ENCODE results near the gene SLIT3.
A peak's percentile ranks its signal among the peaks of the same experiment; 100 is the strongest.

SLIT3 gene

GRCh38 chr5:168705321-168705720 is 595.6 kb downstream of the SLIT3 start:
- TF ChIP-seq GATA2 (IDR thresholded peaks at IDR 0.05; ENCODE audit: low read depth, low read length) = no peak
- TF ChIP-seq GATA3 (IDR thresholded peaks at IDR 0.05; ENCODE audit: low read depth, low read length) = no peak

GRCh38 chr5:168702511-168702910 is 598.4 kb downstream of the SLIT3 start:
- TF ChIP-seq GATA2 (IDR thresholded peaks at IDR 0.05; ENCODE audit: low read depth, low read length) (no peak), GATA3 (IDR thresholded peaks at IDR 0.05; ENCODE audit: low read depth, low read length) (no peak)

GRCh38 chr5:168701641-168702040 is 599.3 kb downstream of the SLIT3 start:
- TF ChIP-seq GATA3 (IDR thresholded peaks at IDR 0.05; ENCODE audit: low read depth, low read length) (no peak), GATA2 (IDR thresholded peaks at IDR 0.05; ENCODE audit: low read depth, low read length) (no peak)

- TF ChIP-seq GATA2 (IDR thresholded peaks at IDR 0.05; ENCODE audit: low read depth, low read length) (no peak), GATA3 (IDR thresholded peaks at IDR 0.05; ENCODE audit: low read depth, low read length) (no peak)
Measured at GRCh38 chr5:168699002-168699401, 601.9 kb downstream of the SLIT3 start.

- no peak for TF ChIP-seq GATA3 (IDR thresholded peaks at IDR 0.05; ENCODE audit: low read depth, low read length)
- TF ChIP-seq GATA2 (IDR thresholded peaks at IDR 0.05; ENCODE audit: low read depth, low read length) = peak; percentile 33; the same call in 1 of the 2 replicates
Measured at GRCh38 chr5:168697034-168697720, 603.8 kb downstream of the SLIT3 start.

- no peak for TF ChIP-seq GATA3 (IDR thresholded peaks at IDR 0.05; ENCODE audit: low read depth, low read length)
- TF ChIP-seq GATA2 (IDR thresholded peaks at IDR 0.05; ENCODE audit: low read depth, low read length) = no peak
Measured at GRCh38 chr5:168696611-168697010, 604.3 kb downstream of the SLIT3 start.

- TF ChIP-seq GATA2 (IDR thresholded peaks at IDR 0.05; ENCODE audit: low read depth, low read length) = no peak
- no peak for TF ChIP-seq GATA3 (IDR thresholded peaks at IDR 0.05; ENCODE audit: low read depth, low read length)
Measured at GRCh38 chr5:168695301-168695835, 605.6 kb downstream of the SLIT3 start.

- TF ChIP-seq GATA2 (IDR thresholded peaks at IDR 0.05; ENCODE audit: low read depth, low read length) (no peak), GATA3 (IDR thresholded peaks at IDR 0.05; ENCODE audit: low read depth, low read length) (no peak)
Measured at GRCh38 chr5:168694289-168694688, 606.6 kb downstream of the SLIT3 start.

GRCh38 chr5:168693883-168694282 is 607.1 kb downstream of the SLIT3 start:
- TF ChIP-seq GATA2 (IDR thresholded peaks at IDR 0.05; ENCODE audit: low read depth, low read length) (no peak), GATA3 (IDR thresholded peaks at IDR 0.05; ENCODE audit: low read depth, low read length) (no peak)

- TF ChIP-seq GATA3 (IDR thresholded peaks at IDR 0.05; ENCODE audit: low read depth, low read length) (no peak), GATA2 (IDR thresholded peaks at IDR 0.05; ENCODE audit: low read depth, low read length) (no peak)
Measured at GRCh38 chr5:168693297-168693696, 607.6 kb downstream of the SLIT3 start.

- TF ChIP-seq GATA2 (IDR thresholded peaks at IDR 0.05; ENCODE audit: low read depth, low read length) (no peak), GATA3 (IDR thresholded peaks at IDR 0.05; ENCODE audit: low read depth, low read length) (no peak)
Measured at GRCh38 chr5:168691891-168692290, 609.0 kb downstream of the SLIT3 start.

GRCh38 chr5:168689260-168689659 is 611.7 kb downstream of the SLIT3 start:
- TF ChIP-seq GATA3 (IDR thresholded peaks at IDR 0.05; ENCODE audit: low read depth, low read length) = no peak

- TF ChIP-seq GATA3 (IDR thresholded peaks at IDR 0.05; ENCODE audit: low read depth, low read length) (no peak), GATA2 (IDR thresholded peaks at IDR 0.05; ENCODE audit: low read depth, low read length) (no peak)
Measured at GRCh38 chr5:168686837-168687236, 614.1 kb downstream of the SLIT3 start.

- TF ChIP-seq GATA2 (IDR thresholded peaks at IDR 0.05; ENCODE audit: low read depth, low read length) (no peak), GATA3 (IDR thresholded peaks at IDR 0.05; ENCODE audit: low read depth, low read length) (no peak)
Measured at GRCh38 chr5:168685566-168685965, 615.4 kb downstream of the SLIT3 start.

- TF ChIP-seq GATA3 (IDR thresholded peaks at IDR 0.05; ENCODE audit: low read depth, low read length) (no peak), GATA2 (IDR thresholded peaks at IDR 0.05; ENCODE audit: low read depth, low read length) (no peak)
Measured at GRCh38 chr5:168683927-168684295, 617.0 kb downstream of the SLIT3 start.

All from SH-SY5Y (cell line).